Mononuclear cell (primary cell): ENCODE results near the gene NME1. TPM values are rescaled to one million over a fixed set of nuclear protein-coding genes. Genes with fewer than 3 reads are reported as not detected.

Source experiments
- H3K27me3 ChIP-seq: 2 replicates; pipeline ENCODE4 v1.6.0; 2011; ENCODE audit warnings: low read length, control low read depth; ENCODE audit not compliant: insufficient read depth
- H3K4me1 ChIP-seq: 2 replicates; pipeline ENCODE4 v1.5.1; 2011; ENCODE audit warnings: mild to moderate bottlenecking, low read length, control low read depth; ENCODE audit not compliant: insufficient read depth
- H3K4me3 ChIP-seq: 2 replicates; pipeline ENCODE4 v1.5.1; 2011; ENCODE audit warnings: mild to moderate bottlenecking, low read length, moderate library complexity
- H3K9me3 ChIP-seq: 2 replicates; pipeline ENCODE4 v1.5.1; 2011; ENCODE audit warnings: low read depth, mild to moderate bottlenecking, control low read depth, low read length
- total RNA-seq: library from RNA; depleted of rRNA; stranded (reverse); fragments of >200 nt; gene quantifications from one replicate; pipeline ENCODE4 v1.2.3, GENCODE V29; 2012

NME1 gene
- total RNA-seq, 1 donor, result 6.7 TPM

DNA sequence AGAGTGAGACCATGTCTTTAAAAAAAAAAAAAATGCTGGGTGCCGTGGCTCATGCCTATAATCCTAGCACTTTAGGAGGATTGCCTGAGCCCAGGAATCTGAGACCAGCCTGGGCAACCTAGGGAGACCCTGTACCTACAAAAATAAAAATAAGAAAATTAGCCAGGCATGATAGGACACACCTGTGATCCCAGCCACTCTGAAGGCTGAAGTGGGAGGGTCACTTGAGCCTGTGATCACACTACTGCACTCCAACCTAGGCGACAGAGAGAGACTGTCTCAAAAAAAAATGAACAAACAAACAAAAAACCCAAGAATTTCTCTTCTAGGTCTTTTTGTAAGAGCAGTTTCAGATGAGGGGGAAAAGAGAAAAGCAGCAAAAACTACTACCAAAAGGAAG is 47.5 kb downstream of the NME1 start:
- H3K27me3 ChIP-seq, result no peaks in the 10 kb centered on the region
- H3K4me1 ChIP-seq, result peaks cover 11% of the 10 kb centered on the region
- no peaks in the 10 kb centered on the region for H3K9me3 ChIP-seq
- H3K4me3 ChIP-seq, result no peak overlapping the region

- H3K27me3 ChIP-seq, result no peaks in the 10 kb centered on the region
Observed at GRCh38 chr17:51203838-51204237, 50.5 kb downstream of the NME1 start.

More at GRCh38 chr17:51203838-51204237, 50.5 kb downstream of the NME1 start:
- Histone ChIP-seq H3K9me3 (no peaks in the 10 kb centered on the region), H3K4me3 (no peak overlapping the region), H3K4me1 (peaks cover 11% of the 10 kb centered on the region)

Other genes starting within 250 kb of the NME1 start
- gene SPAG9, start 32.7 kb upstream of the NME1 start, total RNA-seq, result 95.4 TPM
- 162 TPM for gene NME2, start 12.9 kb downstream of the NME1 start, total RNA-seq
- gene MBTD1, start 106.5 kb downstream of the NME1 start, total RNA-seq, result 35.5 TPM
- gene UTP18, start 107.0 kb downstream of the NME1 start, total RNA-seq, result 57.6 TPM